GM18508 (cell line): ENCODE data around the gene ZFYVE28.
"Not testable (repeated sequence)": the region's sequence is repeated elsewhere in the genome, so short reads cannot be mapped to it uniquely, and the experiment has no call there.

Experiments used
- ATAC-seq: cut with Tn5 transposase; IDR thresholded peaks from one replicate; pipeline ENCODE4 v1.9.1; 2021; ENCODE audit warnings: moderate number of reproducible peaks; ENCODE audit not compliant: insufficient read depth, unreplicated experiment

ZFYVE28 gene

GRCh38 chr4:2429945-2430757 lies 11.7 kb upstream of the ZFYVE28 start:
- not testable (repeated sequence) for ATAC-seq

GRCh38 chr4:2428496-2429213 lies 10.2 kb upstream of the ZFYVE28 start:
- no peak for ATAC-seq

- no peak for ATAC-seq
Measured at GRCh38 chr4:2427383-2428334, 9.2 kb upstream of the ZFYVE28 start.

GRCh38 chr4:2426711-2427275 lies 8.3 kb upstream of the ZFYVE28 start:
- no peak for ATAC-seq

GRCh38 chr4:2426069-2426397 lies 7.6 kb upstream of the ZFYVE28 start:
- ATAC-seq = no peak

GRCh38 chr4:2425386-2426068 lies 7.1 kb upstream of the ZFYVE28 start:
- ATAC-seq = no peak

- no peak for ATAC-seq
Measured at GRCh38 chr4:2424581-2424980, 6.1 kb upstream of the ZFYVE28 start.

GRCh38 chr4:2423695-2424094 lies 5.2 kb upstream of the ZFYVE28 start:
- ATAC-seq = no peak

GRCh38 chr4:2423066-2423465 lies 4.6 kb upstream of the ZFYVE28 start:
- ATAC-seq = no peak

GRCh38 chr4:2421928-2422327 lies 3.5 kb upstream of the ZFYVE28 start:
- no peak for ATAC-seq

GRCh38 chr4:2419814-2420213 lies 1.4 kb upstream of the ZFYVE28 start:
- no peak for ATAC-seq

- ATAC-seq = peak; percentile 83
Measured at GRCh38 chr4:2418650-2419571, 466 bp upstream of the ZFYVE28 start, which contains the start of gene CFAP99. Gene CFAP99 (plus strand): TSS chr4:2418955.

GRCh38 chr4:2417226-2417764 lies 1.1 kb downstream of the ZFYVE28 start:
- ATAC-seq = no peak

GRCh38 chr4:2416564-2417225 lies 1.8 kb downstream of the ZFYVE28 start:
- ATAC-seq = no peak

- no peak for ATAC-seq
Measured at GRCh38 chr4:2415881-2416563, 2.4 kb downstream of the ZFYVE28 start.

- ATAC-seq = no peak
Measured at GRCh38 chr4:2415213-2415612, 3.2 kb downstream of the ZFYVE28 start.

GRCh38 chr4:2413821-2414610 lies 4.4 kb downstream of the ZFYVE28 start:
- no peak for ATAC-seq
